Neural cell (in vitro differentiated cells): ENCODE measurements around the gene LTBP1. TPM values are rescaled to one million over a fixed set of nuclear protein-coding genes. Genes with fewer than 3 reads are reported as not detected.

Experiments
- H2AFZ ChIP-seq: fragments of 200-600, 300-800 bp; sonication (generic), shearing (Covaris generic); 2 replicates; pipeline ENCODE4 v1.6.0; 2014; ENCODE audit warnings: low read depth, mild to moderate bottlenecking, antibody characterized with exemption, low read length, moderate library complexity
- H3F3A ChIP-seq: fragments of 200-600 bp; shearing (Covaris generic); 2 replicates; pipeline ENCODE4 v1.6.1; 2016; ENCODE audit warnings: mild to moderate bottlenecking, moderate library complexity, mixed read lengths, antibody characterized with exemption, low read length; ENCODE audit not compliant: insufficient read depth, poor library complexity, severe bottlenecking
- H3K27ac ChIP-seq: fragments of 200-600, 300-800 bp; sonication (generic), shearing (Covaris generic); 2 replicates; pipeline ENCODE4 v1.5.1; 2014; ENCODE audit warnings: mild to moderate bottlenecking, low read length, moderate library complexity
- H3K27me3 ChIP-seq: fragments of 300-800, 200-600 bp; sonication (generic), shearing (Covaris generic); 2 replicates; pipeline ENCODE4 v1.6.0; 2014; ENCODE audit warnings: mild to moderate bottlenecking, low read depth, low read length, moderate library complexity; ENCODE audit not compliant: insufficient read depth
- H3K36me3 ChIP-seq: fragments of 300-800, 200-600 bp; sonication (generic), shearing (Covaris generic); 2 replicates; pipeline ENCODE4 v1.5.1; 2014; ENCODE audit warnings: mild to moderate bottlenecking, antibody characterized with exemption, low read length, moderate library complexity; ENCODE audit not compliant: insufficient read depth
- H3K4me2 ChIP-seq: fragments of 300-800, 200-600 bp; sonication (generic), shearing (Covaris generic); 2 replicates; pipeline ENCODE4 v1.6.0; 2014; ENCODE audit warnings: mild to moderate bottlenecking, low read length
- H3K4me3 ChIP-seq: fragments of 300-800, 200-600 bp; sonication (generic), shearing (Covaris generic); 2 replicates; pipeline ENCODE4 v1.5.1; 2014; ENCODE audit warnings: mild to moderate bottlenecking, low read length, moderate library complexity
- H3K79me2 ChIP-seq: fragments of 200-600 bp; shearing (Covaris generic); replicated peaks from 2 replicates; pipeline ENCODE4 v1.6.0; 2014; ENCODE audit warnings: mild to moderate bottlenecking, low read length, moderate library complexity; ENCODE audit not compliant: insufficient read depth
- H3K9ac ChIP-seq: fragments of 300-800, 200-600 bp; sonication (generic), shearing (Covaris generic); 2 replicates; pipeline ENCODE4 v1.6.1; 2016; ENCODE audit warnings: mild to moderate bottlenecking, low read length, mixed read lengths
- H3K9me2 ChIP-seq: fragments of 200-600 bp; shearing (Covaris generic); 2 replicates; pipeline ENCODE4 v1.6.1; 2016; ENCODE audit warnings: mild to moderate bottlenecking, low read length, mixed read lengths; ENCODE audit not compliant: insufficient read depth
- H3K9me3 ChIP-seq: fragments of 200-600, 300-800 bp; sonication (generic), shearing (Covaris generic); 2 replicates; pipeline ENCODE4 v1.6.1; 2016; ENCODE audit warnings: mild to moderate bottlenecking, mixed run types, low read length, moderate library complexity, mixed read lengths
- H4K20me1 ChIP-seq: fragments of 200-600 bp; shearing (Covaris generic); 2 replicates; pipeline ENCODE4 v1.6.1; 2016; ENCODE audit warnings: mild to moderate bottlenecking, mixed run types; ENCODE audit not compliant: insufficient read depth
- EP300 ChIP-seq: fragments of 450-650 bp; conservative IDR thresholded peaks from 2 replicates; pipeline ENCODE4 v1.6.1; 2014; ENCODE audit warnings: antibody characterized with exemption, mild to moderate bottlenecking, moderate library complexity; ENCODE audit not compliant: poor library complexity, severe bottlenecking
- EZH2 ChIP-seq: fragments of 200-600, 300-800 bp; shearing (Covaris generic), sonication (generic); IDR thresholded peaks from 2 replicates; pipeline ENCODE4 v1.6.1; 2014; ENCODE audit warnings: antibody characterized with exemption, low read length, borderline replicate concordance, mild to moderate bottlenecking; ENCODE audit not compliant: insufficient read depth, poor library complexity, severe bottlenecking
- MXI1 ChIP-seq: fragments of 450-650 bp; conservative IDR thresholded peaks from 2 replicates; pipeline ENCODE4 v1.6.1; 2014; ENCODE audit warnings: antibody characterized with exemption, mild to moderate bottlenecking; ENCODE audit not compliant: poor library complexity, severe bottlenecking
- POLR2AphosphoS5 ChIP-seq: IDR thresholded peaks from 2 replicates; pipeline ENCODE4 v1.6.1; 2012
- RAD21 ChIP-seq: fragments of 450-650 bp; conservative IDR thresholded peaks from 2 replicates; pipeline ENCODE4 v1.6.1; 2014; ENCODE audit warnings: antibody characterized with exemption, mild to moderate bottlenecking, moderate library complexity
- SMC3 ChIP-seq: fragments of 450-650 bp; conservative IDR thresholded peaks from 2 replicates; pipeline ENCODE4 v1.6.1; 2014; ENCODE audit warnings: antibody characterized with exemption, mild to moderate bottlenecking, moderate library complexity; ENCODE audit not compliant: poor library complexity
- TAF1 ChIP-seq: IDR thresholded peaks from 2 replicates; pipeline ENCODE4 v1.6.1; 2012; ENCODE audit warnings: low read depth
- polyA plus RNA-seq: library from polyadenylated mRNA; depleted of rRNA; stranded (reverse); fragments of >200 nt; gene quantifications from 2 replicates; pipeline ENCODE4 v1.2.3, GENCODE V29; 2014
- TF ChIP-seq, protein P1 (sequence below): IDR thresholded peaks from 2 replicates; pipeline ENCODE4 v1.6.1; 2012; ENCODE audit warnings: borderline replicate concordance
- TF ChIP-seq, protein P2 (sequence below): fragments of 450-650 bp; IDR thresholded peaks from 2 replicates; pipeline ENCODE4 v1.5.1; 2014; ENCODE audit warnings: antibody characterized with exemption, mild to moderate bottlenecking, moderate library complexity; ENCODE audit not compliant: poor library complexity, severe bottlenecking

LTBP1 gene
- polyA plus RNA-seq, 1 donor from 2014 or later = 1.8 TPM

DNA sequence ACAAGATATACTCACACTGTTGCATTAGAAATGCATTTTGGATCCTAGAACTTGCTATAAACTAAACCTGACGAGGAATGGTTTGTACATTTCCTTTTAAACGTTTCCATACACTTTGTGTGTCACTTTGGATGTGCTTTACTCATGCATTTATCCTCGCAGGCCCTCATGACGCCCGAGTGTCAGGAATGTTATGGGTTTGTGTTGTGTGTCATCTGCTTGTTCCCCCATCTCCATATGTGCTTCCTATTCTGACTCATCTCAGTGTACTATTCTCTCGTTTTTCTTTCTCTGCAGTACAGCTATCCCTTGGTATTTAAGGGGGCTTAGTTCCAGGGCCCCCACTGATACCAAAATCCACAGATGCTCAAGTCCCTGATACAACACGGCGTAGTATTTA, 408.2 kb downstream of the LTBP1 start:
- Histone ChIP-seq H3K27me3 (no peaks in the 10 kb centered on the region), H3F3A (no peaks in the 10 kb centered on the region), H2AFZ (no peak overlapping the region), H3K4me2 (no peak overlapping the region), H3K9me3 (no peaks in the 10 kb centered on the region), H3K9ac (no peak overlapping the region), H4K20me1 (no peaks in the 10 kb centered on the region), H3K27ac (no peak overlapping the region), H3K79me2 (no peaks in the 10 kb centered on the region), H3K9me2 (no peaks in the 10 kb centered on the region), H3K36me3 (no peaks in the 10 kb centered on the region), H3K4me3 (no peak overlapping the region)
- TF ChIP-seq SMC3 = no peak

- H3K9me3 ChIP-seq = no peaks in the 10 kb centered on the region
- no peaks in the 10 kb centered on the region for H3K36me3 ChIP-seq
- H3K79me2 ChIP-seq = no peaks in the 10 kb centered on the region
- no peak overlapping the region for H3K4me2 ChIP-seq
- TF ChIP-seq, protein P1, sequence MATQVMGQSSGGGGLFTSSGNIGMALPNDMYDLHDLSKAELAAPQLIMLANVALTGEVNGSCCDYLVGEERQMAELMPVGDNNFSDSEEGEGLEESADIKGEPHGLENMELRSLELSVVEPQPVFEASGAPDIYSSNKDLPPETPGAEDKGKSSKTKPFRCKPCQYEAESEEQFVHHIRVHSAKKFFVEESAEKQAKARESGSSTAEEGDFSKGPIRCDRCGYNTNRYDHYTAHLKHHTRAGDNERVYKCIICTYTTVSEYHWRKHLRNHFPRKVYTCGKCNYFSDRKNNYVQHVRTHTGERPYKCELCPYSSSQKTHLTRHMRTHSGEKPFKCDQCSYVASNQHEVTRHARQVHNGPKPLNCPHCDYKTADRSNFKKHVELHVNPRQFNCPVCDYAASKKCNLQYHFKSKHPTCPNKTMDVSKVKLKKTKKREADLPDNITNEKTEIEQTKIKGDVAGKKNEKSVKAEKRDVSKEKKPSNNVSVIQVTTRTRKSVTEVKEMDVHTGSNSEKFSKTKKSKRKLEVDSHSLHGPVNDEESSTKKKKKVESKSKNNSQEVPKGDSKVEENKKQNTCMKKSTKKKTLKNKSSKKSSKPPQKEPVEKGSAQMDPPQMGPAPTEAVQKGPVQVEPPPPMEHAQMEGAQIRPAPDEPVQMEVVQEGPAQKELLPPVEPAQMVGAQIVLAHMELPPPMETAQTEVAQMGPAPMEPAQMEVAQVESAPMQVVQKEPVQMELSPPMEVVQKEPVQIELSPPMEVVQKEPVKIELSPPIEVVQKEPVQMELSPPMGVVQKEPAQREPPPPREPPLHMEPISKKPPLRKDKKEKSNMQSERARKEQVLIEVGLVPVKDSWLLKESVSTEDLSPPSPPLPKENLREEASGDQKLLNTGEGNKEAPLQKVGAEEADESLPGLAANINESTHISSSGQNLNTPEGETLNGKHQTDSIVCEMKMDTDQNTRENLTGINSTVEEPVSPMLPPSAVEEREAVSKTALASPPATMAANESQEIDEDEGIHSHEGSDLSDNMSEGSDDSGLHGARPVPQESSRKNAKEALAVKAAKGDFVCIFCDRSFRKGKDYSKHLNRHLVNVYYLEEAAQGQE = no peak
- TF ChIP-seq POLR2AphosphoS5 = no peak
- no peak for TF ChIP-seq EZH2
- TF ChIP-seq SMC3 = no peak
- TF ChIP-seq, protein P2, sequence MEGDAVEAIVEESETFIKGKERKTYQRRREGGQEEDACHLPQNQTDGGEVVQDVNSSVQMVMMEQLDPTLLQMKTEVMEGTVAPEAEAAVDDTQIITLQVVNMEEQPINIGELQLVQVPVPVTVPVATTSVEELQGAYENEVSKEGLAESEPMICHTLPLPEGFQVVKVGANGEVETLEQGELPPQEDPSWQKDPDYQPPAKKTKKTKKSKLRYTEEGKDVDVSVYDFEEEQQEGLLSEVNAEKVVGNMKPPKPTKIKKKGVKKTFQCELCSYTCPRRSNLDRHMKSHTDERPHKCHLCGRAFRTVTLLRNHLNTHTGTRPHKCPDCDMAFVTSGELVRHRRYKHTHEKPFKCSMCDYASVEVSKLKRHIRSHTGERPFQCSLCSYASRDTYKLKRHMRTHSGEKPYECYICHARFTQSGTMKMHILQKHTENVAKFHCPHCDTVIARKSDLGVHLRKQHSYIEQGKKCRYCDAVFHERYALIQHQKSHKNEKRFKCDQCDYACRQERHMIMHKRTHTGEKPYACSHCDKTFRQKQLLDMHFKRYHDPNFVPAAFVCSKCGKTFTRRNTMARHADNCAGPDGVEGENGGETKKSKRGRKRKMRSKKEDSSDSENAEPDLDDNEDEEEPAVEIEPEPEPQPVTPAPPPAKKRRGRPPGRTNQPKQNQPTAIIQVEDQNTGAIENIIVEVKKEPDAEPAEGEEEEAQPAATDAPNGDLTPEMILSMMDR = no peak
- no peak for TF ChIP-seq RAD21
- TF ChIP-seq MXI1 = no peak
- TF ChIP-seq TAF1 = no peak
- no peak for TF ChIP-seq EP300
- no peak overlapping the region for H3K9ac ChIP-seq
- H4K20me1 ChIP-seq = no peaks in the 10 kb centered on the region
- no peaks in the 10 kb centered on the region for H3K9me2 ChIP-seq
- H3K27ac ChIP-seq = no peak overlapping the region
- H2AFZ ChIP-seq = no peak overlapping the region
- no peak overlapping the region for H3K4me3 ChIP-seq
- no peaks in the 10 kb centered on the region for H3F3A ChIP-seq
- H3K27me3 ChIP-seq = no peaks in the 10 kb centered on the region
These were observed 412.1 kb downstream of the LTBP1 start for GRCh38 chr2:33358878-33359277.
